ENCODE results near the gene VWA7.

The VWA7 gene

DNA sequence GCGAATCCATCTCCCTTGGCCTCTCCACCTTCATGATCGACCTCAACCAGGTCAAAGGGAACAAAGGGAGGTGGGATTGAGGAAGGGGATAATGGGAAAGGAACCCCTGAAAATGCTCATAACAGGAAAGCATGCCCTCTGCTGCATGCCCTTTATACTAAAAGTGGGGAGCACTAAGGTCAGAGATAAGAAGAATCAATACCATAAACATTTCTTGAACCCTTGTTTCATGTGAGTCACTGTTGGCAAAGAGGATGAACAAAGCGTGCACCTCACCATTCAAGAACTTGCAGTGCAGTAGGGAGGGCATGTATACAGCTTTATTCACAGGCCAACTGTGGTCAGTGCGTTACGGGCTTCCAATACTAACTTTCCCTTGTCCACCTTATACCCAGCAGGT, 16.3 kb downstream of the VWA7 start:
- no peak for DNase-seq (ENCODE audit: extremely low read depth in 1 of 2, low read depth in 1 of 2)

DNA sequence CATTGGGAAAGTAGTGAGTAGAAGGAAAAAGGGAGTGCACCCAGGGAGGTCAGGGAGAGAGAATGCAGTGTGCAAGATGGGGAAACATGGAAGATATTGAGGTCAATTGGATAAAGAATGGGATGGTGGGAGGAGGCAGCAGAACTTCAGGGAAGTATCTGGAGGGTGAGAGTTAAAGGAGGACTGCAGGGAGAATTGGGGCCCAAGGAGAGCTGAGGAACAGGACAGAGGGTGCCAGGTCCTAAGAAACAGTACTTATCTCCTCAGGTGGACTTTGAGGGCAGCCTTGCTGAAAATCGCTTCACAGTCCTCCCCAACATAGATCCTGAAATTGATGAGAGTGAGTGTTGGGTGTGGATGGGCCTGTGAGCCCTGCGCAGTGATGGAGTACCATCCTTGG, 18.8 kb downstream of the VWA7 start:
- DNase-seq (ENCODE audit: extremely low read depth in 1 of 2, low read depth in 1 of 2): no peak

DNA sequence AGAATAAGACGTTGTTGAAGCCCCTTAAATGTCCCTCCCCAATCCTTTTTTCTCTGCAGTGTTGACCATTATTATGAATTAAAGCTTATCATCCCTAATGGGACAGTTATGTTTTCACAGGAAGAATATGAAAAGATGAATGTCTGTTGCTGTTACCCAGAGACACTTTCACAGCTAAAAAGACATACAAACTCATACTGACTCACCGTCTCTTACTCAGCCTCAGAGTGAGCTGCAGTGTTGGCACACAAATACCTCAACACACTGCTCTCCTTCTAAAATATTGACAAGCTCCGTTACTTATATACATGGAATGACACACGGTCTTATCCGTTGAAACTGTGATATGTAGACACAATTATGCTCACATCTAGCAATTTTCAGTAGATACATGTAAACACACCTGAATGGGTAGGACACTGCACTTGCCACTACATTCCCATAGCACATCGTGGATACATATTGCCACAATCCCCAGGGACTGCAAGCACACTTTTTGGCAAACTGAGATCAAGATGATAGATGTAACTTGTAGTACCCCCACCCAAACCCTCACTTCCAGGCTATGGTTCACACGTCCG, 24.3 kb downstream of the VWA7 start:
- DNase-seq (ENCODE audit: extremely low read depth in 1 of 2, low read depth in 1 of 2): no peak

DNA sequence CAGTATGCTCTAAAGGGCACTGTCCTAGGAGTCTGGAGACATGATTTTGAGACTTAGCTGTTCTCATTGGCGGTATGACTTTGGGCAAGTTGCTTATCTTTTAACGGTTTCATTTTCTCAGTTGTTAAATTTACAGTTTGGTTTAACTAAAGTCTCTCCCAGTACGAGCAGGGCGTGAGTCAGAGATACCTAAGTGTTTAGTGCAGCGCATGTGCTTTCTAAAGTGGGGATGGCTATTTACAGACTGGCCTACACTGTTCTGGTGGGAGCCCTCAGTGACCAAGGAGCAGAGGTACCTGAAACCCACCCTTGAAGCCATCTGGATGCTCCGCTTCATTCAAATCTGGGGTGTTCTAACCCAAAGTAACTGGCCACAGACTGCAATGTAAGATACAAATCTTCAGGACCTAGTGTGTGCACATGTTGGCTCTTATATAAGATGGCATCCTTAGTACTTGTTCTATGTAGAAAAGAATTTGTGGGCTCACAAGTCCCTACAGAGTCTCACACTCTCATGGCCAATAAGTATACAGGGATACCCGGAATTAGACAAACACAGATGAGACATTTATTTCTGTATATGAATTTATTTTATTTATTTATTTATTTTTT, 26.6 kb downstream of the VWA7 start:
- no peak for DNase-seq (ENCODE audit: extremely low read depth in 1 of 2, low read depth in 1 of 2)

DNA sequence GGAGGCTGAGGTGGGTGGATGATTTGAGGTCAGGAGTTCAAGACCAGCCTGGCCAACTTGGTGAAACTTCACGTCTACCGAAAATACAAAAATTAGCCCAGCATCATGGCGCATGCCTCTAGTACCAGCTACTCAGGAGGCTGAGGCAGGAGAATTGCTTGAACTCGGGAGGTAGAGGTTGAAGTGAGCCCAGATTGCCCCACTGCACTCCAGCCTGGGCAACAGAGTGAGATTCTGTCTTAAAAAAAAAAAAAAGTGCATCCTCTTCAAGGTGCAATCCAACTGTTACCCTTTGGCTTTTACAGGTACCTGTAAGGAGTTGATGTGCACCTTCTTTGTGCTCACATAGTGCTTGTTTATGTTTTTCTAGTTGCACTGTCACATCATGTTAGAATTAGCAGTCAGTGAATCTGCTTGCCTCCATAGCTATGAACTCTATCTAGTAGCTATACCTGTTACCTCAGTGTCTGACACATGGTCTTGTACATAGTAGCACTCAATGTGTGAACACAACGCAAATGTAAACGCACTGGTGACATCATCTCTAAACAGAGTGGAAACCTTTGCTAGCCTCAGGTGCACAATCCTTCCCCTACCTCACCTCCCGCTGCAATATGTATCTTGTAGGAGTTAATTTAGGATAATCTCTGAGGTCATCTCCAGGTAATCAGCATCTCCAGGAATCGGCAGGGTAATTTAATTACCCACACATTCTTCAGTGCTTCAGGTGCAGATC, 27.7 kb downstream of the VWA7 start:
- DNase-seq (ENCODE audit: extremely low read depth in 1 of 2, low read depth in 1 of 2): no peak

DNA sequence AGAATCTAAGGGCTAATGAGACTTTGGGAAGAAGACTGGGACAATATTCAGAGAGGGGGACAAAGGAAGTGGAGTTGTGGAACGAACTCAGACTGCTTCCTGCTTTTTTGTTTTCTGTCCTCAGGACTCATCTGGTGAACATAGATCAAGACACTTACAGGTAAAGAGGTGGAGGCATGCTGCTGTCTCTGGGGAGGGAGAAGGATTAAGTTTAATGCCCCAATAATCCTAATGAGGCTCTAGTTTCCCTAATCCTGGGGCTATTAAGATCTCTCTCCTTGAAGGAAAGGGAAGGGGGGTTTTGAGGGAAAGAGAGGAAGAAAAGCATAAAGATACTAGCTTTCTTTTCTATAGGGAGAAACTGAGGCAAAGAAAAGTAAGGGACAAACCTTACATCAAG, 32.7 kb downstream of the VWA7 start:
- DNase-seq (ENCODE audit: extremely low read depth in 1 of 2, low read depth in 1 of 2): no peak

DNA sequence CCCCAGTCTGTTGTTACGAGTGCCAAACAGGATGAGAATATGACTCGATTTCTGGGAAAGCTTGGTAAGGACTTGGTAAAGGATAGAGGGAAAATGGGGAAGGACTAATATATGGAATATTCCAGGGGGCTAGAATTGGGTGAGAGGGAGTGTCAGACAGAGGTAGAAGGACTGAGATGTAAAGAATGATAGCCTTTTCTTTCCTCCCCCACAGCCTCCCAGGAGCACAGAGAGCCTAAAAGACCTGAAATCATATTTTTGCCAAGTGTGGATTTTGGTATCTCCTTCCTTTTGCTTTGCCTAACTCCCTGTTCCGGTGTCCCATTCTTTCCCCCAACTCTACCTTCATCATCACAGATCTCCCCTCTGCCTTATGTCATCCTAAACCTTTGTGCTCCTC, 34.2 kb downstream of the VWA7 start:
- DNase-seq (ENCODE audit: extremely low read depth in 1 of 2, low read depth in 1 of 2): no peak

DNA sequence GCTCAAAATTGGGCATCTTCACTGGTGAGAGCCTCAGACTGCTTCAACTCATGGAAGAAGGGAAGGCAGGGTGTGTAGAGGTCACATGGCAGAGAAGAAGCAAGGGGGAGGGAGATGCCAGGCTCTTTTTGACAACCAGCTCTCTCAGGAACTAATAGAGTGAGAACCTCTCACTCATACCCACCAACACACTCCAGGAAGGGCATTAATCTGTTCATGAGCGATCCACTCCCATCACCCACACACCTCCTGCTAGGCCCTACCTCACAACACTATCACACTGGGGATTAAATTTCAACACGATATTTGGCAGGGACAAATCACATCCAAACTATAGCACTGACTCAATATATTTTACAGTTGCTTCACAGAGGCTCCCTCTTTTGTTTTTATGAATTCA, 35.3 kb downstream of the VWA7 start:
- no peak for DNase-seq (ENCODE audit: extremely low read depth in 1 of 2, low read depth in 1 of 2)

DNA sequence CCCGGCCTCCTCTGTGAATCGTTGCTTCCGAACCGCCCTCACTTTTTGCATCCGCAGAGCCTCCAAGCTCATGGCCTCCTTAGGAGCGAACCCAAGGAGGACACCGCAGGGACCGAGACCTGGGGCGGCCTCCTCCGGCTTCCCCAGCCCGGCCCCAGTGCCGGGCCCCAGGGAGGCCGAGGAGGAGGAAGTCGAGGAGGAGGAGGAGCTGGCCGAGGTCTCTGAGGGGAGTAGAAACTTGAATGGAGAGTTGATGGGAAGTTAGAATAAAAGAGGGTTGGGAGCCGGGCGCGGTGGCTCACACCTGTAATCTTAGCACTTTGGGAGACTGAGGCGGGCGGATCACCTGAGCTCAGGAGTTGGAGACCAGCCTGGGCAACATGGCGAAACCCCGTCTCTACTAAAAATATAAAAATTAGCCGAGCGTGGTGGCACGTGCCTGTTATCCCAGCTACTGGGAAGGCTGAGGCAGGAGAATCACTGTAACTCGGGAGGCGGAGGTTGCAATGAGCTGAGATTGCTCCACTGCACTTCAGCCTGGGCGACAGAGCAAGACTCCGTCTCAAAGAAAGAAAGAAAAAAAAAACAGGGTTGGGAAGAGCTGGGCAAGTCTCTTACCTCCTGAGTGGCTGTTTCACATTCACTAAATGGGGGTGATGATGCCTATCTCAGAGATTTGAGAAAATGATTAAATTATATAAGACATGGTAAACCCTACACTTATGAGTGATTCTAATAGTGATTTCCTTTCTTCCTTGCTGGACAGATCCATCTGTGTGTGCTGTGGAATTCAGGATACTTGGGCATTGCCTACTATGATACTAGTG, 36.5 kb downstream of the VWA7 start:
- DNase-seq (ENCODE audit: extremely low read depth in 1 of 2, low read depth in 1 of 2): no peak

DNA sequence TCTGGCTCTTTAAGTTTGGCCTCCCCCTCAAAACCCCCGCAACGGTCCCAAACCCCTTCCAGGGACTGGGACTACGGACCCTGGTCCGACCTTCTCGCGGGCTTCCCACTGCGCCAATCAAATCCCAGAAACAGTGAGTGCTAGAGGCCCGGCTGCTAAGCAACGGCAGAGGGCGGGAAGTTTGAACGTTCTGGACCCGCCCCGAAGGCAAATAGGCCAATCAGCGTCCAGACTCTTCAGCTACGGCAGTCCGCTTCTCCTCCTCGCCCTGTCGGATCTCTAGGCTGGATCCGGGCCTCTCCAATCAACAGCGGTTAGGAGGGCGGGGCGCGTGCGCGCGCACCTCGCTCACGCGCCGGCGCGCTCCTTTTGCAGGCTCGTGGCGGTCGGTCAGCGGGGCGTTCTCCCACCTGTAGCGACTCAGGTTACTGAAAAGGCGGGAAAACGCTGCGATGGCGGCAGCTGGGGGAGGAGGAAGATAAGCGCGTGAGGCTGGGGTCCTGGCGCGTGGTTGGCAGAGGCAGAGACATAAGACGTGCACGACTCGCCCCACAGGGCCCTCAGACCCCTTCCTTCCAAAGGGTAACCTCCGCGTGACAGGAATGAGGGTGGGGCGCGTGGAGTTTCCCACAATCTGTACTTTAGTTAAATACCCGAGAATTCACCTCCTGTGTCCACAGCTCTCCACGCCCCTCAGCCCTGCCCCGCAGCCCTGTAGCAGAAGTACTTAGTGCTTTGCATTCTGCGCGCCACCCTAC, 37.3 kb downstream of the VWA7 start, which contains the start of gene MSH5:
MSH5 (plus strand) TSS at position 367 of the 758 bp plus-strand sequence. CDS start 462 bp downstream, outside the sequence.
- DNase-seq (ENCODE audit: extremely low read depth in 1 of 2, low read depth in 1 of 2): peak; percentile 87 to 91

DNA sequence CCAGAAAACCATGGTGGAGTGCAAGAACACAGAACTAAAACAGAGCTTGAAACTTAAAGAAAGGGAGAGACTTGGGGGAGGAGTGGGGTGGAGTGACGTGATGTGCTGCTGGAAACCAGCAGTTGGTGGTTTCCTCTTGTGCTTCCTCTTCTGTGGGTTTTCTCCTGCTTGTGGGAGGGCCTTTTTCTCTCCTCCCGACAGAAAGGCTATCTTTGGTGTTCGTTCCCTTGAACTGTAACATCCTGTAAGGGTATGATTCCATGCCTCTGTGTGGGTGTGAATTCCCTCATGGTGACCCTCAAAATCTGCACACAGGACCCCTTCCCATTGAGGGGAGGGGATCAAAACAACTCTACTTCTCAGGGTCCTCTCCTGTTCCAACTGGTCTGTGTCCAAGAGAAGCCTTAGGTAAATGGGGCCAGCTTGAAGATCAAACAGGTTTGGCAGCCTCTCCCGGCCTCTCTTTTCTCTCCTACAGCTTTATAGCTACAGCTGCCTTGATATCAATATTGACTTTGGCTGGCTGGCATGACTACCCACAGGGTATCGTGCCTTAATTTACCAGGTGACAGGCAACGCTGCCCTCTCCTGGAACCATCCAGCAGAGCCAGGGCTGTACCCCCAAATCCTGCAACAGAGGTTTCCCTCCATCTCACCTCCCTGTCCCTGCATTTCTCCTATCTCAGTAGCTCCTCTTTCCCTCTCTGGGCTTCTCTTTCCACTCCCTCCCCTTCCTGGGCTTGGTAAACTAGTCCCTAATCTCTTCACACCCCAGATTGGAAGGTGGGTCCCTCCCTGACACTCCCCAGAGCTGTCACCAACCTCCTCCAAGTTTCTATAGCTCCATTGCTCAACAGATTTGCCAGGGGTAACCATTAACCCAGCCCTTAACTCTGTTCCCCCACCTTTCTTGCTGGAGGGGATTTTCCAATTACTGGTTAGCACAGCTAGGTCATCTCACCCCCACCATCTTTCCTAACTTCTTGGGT, 38.8 kb downstream of the VWA7 start:
- peak; percentile 37 to 39 for DNase-seq (ENCODE audit: extremely low read depth in 1 of 2, low read depth in 1 of 2)

DNA sequence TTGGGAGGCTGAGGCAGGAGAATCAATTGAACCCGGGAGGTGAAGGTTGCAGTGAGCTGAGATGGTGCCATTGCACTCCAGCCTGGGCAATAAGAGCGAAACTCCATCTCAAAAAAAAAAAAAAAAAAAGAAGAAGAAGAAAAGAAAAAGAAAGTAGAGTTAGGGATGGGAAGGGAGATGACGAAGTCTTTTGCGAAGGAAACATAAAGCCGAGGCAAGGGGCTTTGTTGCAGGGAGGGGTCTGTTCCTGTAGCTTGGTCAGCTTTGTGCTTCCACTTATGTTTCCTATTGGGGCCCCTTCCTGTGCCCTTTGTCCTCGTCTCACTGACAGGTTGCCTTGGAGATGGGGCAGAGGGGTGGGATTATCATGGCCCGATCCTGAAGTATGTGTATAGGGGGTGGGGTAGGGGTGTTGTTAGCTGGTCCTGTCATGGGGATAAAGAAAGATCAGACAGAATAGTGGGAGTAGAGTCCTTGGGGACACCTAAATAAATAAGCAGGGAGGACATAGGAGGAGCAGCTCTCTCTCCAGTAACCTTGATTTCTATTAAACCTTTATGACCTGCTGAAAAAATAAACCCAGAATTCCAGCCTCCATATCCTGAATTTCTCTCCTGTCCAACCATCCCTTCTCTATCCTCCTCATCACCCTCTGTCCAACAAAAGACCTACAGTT, 39.7 kb downstream of the VWA7 start:
- no peak for DNase-seq (ENCODE audit: extremely low read depth in 1 of 2, low read depth in 1 of 2)

DNA sequence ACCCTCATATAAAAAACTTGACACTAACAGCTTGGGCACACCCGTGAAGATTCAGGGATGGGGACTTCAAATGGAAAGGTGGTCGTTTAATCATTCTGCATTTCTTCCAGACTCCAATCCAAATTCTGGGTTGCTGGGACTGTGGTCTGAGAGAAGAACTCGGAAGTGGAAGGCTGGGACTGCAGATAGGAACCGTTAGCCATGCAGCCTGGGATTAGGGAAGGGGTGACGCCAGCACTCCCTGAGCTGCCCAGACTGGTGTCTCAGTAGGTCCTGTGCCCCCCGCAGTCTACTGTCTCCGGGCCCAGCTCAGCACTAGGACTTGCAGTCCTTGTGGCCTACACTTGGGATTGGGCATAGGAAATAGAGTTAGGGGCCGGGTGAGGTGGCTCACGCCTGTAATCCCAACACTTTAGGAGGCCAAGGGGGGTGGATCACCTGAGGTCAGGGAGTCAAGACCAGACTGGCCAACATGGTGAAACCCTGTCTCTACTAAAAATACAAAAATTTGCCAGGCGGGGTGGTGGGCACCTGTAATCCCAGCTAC, 40.3 kb downstream of the VWA7 start:
- no peak for DNase-seq (ENCODE audit: extremely low read depth in 1 of 2, low read depth in 1 of 2)

DNA sequence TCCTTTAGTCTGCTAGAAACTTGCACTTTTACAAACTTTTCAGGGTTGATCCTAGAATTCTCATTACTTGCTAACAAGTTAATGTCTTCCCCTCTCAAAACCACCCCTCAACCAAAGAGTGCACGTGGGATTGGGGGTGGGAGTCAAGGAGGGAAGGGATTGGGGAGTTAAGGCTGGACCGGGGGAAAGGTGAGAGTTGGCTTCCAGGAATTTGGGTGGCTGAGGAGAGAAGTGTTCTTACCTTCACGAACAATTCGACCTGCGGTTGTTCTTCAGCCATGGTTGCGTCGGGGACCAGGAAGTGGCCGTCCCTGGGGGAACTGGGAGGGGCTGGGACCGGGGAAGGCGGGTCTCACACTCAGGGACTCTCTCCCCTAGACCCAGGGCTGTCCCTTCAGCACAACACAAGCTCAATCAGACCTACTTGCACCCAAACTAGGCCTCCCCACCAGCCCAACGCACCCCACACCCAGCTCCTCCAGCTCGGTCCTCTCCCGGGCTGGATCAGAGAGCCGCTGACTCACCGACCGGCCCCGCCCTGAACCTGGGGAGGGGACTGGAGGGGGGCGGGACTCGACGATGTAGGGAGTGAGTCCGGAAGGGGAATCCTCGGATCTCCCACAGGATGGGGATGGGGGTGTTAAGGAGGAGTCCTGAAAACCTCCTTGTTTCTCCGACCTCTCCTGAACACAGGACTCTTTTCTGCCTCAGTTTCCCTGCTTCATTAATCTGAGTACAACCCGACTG, 40.9 kb downstream of the VWA7 start, which contains the start of gene CLIC1:
CLIC1 (minus strand) TSS at position 510 of the 747 bp plus-strand sequence; CDS start at position 280, 230 bp downstream.
- DNase-seq (ENCODE audit: extremely low read depth in 1 of 2, low read depth in 1 of 2): peak; percentile 45 to 63

DNA sequence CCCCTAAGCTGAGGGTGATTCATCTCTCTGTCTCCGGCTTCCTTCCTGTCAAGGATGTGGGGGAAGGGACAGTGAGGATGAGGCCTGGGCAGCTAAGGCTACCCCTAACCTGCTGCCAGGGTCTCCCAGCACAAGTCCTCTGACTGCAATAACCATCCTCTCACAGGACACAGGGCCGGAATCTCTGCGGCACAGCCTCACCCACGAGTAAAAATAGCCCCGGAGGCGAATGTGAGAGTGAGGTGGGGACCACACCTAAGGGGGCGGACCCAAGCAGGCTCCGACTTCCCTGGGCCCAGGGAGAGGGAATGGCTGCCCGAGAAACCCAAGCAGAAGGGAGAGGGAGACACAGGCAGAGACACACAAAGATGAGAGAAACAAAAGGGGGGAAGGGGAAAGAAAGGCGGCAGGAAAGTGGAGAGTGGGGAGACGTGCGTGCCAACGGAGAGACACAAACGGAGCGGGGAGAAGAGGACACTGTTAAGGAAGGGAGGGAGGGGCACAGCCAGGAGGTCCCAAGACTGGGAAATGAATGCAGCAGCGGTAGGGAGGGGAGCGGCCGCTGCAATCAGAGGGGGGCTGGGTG, 42.2 kb downstream of the VWA7 start:
- DNase-seq (ENCODE audit: extremely low read depth in 1 of 2, low read depth in 1 of 2): no peak

DNA sequence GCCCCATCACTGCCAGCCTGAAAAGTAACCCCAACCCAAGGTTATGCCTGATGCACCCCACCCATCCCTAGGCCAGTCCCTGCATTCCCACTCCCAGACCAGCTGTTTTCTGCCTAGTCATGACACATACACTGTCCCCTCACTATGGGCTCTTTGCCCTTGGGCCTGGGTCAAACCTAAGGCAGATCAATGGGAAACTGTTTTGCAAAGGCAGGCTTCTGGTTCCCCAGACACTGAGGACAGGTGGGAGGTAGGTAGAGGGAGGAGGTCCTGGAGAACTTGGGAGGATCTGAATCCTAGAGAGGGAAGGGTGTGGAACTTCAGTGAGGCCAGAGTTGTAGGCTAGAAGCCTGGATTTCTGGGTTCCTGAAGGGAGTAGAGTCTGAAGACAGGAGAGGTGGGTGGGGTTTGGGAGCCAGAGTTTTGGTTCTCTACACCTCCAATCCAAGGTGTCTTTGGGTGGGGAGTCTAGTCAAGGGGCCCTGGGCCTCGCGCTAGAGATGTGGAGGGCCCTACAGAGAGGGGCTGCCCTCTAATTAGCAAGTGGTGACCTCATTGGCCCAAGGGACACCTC, 42.8 kb downstream of the VWA7 start:
- peak in 1 of 2 donors; percentile 38 for DNase-seq (ENCODE audit: extremely low read depth in 1 of 2, low read depth in 1 of 2)

DNA sequence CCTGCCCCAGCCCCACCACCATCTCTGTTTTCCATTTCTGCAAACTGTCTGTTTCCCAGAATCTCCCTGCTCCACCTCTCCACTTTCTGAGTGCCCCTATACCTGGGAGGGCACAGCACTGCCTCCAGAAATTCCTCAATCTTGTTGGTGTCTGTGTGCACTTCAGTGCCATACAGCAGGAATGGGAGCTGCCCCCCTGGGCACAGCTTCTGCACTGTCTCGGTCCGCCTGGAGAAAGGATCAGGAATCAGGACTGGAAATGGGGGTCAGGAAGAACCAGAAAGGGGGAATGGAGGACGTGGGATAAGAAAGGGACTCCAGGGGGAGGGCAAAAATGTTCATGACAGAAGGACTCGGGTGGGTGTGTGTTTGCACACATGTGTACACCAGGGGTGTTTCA, 43.4 kb downstream of the VWA7 start:
- no peak for DNase-seq (ENCODE audit: extremely low read depth in 1 of 2, low read depth in 1 of 2)

Measured in activated CD8-positive, alpha-beta memory T cell treated with anti-CD3 and anti-CD28 coated beads for 1 hour (primary cell).